ENCODE measurements around the gene MED13L.

Gene MED13L

DNA sequence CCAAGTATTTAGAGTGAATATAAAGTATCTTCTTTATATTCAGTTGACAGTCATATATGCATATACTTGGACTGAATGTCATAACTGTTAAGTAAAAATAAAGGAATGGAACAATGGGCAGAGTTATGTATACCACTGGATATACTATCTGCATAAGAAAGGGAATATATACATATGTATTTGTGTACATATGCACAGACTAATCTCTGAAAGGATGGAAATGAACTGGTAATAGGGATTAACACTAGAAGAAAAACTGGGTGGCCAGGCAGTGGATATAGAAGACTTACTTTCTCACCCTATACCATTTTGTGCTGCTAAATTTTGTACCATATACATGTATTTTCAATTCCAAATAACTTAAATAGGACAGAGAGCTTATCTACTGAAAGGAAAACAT is 200.1 kb downstream of the MED13L start:
- DNase-seq, result no peak

- DNase-seq, result no peak
These were observed 201.1 kb downstream of the MED13L start for GRCh38 chr12:116076399-116076798.

GRCh38 chr12:116074686-116075085 is 202.8 kb downstream of the MED13L start:
- no peak for DNase-seq

GRCh38 chr12:116071555-116072230 is 205.8 kb downstream of the MED13L start:
- DNase-seq, result no peak

- DNase-seq, result no peak
These were observed 207.0 kb downstream of the MED13L start for GRCh38 chr12:116070444-116070843.

DNA sequence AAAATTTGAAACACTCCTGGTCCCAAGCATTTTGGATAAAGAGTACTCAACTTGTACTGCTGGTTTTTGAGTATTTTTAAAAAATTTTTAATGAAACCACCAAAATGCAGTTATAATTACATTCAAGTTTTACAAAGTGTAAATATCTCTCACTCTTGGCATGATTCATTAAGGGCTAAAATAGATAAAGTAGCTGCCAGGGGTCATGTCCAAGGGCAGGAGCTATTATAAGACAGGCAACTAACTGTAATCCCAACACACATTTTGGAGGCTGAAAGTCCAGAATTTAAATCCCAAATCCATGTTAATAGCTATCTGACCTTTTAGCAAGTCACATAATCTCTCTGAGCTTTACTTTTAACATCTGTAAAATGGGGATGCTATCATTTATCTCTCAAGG is 207.6 kb downstream of the MED13L start:
- no peak for DNase-seq

DNA sequence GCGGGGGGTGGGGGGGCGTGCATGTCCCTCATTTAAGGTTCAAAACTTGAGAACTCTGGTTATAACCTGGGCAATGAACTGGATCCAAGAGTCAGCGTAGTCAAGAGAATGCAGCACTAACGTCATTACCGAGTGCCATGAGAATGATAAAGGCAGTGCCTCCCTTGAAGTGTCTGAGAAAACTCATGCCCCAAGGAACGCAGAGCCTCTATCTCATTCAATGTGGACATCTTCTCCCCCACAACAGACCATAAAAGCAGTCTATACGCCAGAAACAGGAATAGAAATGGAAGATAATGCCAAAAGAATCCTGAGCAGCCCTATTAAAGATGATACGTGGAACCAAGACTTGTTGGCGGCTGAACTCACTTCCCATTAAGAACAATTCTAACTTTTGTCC is 208.6 kb downstream of the MED13L start:
- DNase-seq, result no peak

- DNase-seq, result no peak
These were observed 209.1 kb downstream of the MED13L start for GRCh38 chr12:116068371-116068770.

GRCh38 chr12:116067892-116068291 is 209.6 kb downstream of the MED13L start:
- DNase-seq, result no peak

DNA sequence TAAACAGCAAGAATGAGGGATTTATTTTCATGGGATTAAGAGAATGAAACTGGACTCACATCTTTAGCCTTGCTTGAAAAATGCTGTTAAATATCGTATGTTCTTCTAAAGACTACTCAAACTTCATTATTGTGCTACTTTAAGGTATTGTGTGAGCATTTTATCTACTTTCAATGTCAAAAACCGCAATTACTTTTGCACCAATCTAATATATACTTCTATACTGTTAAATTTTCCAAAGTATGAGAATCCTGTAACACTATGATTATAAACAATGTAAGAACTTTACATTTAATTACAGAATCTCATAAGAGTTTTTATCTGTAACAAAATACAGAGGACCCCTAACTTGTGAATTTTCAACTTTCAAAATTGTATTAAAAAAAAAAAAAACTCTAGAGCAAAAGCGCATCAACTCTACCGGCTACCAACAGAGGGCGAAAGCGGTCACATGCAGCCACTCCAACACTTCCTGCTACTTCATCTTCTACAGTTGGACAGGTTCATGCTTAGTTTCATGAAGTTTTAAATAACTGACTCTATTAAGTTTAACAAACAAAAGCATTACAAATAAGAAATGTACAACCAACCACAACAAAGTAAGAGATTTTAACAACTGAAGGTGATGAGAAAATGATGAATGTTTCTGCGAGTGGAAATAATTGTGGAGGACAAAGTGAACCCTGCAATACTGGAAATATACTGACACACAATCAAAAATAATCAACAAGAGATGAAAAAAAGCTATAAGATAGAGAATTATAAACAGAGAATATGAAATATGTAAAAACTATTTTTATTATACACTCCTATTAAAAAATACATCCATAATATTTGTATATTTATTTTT is 210.9 kb downstream of the MED13L start:
- no peak for DNase-seq

DNA sequence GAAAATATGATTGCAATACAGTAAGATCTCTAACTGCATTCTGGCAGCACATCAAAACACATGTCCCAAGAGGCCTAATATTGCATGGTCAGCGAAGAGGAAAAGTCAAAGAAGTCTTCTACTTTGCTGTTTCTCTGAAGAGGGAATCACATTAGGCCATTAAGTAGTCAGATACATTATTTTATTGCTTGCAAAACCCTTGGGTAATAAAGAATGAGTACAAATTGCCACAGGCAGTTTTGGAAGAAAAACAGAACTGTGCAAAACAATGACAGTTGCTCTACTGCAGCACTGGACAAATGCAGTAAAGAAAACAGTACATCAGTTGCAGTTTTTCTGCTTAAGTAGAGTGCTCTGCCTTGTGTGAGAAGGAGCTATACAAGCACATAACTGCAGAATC is 211.9 kb downstream of the MED13L start:
- no peak for DNase-seq

DNA sequence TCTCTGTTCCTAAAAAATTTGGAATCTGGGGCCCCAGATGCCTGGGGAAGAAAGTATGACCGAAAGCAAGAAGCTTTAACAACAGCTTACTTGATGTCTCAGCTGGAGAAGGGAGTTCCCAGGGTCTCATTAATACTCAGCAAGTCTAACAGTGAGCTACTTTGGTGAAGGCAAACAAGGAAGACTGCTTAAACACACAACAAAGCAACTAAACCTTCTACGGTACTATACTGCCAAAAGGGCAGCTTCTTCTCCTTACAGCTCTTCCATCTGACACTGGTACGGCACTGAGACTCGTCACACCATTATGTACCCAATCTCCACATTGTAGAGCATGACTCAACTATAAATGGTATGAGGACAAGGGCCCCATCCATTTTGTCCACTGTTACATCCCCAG is 213.0 kb downstream of the MED13L start:
- no peak for DNase-seq

GRCh38 chr12:116062698-116063097 is 214.8 kb downstream of the MED13L start:
- DNase-seq, result no peak

DNA sequence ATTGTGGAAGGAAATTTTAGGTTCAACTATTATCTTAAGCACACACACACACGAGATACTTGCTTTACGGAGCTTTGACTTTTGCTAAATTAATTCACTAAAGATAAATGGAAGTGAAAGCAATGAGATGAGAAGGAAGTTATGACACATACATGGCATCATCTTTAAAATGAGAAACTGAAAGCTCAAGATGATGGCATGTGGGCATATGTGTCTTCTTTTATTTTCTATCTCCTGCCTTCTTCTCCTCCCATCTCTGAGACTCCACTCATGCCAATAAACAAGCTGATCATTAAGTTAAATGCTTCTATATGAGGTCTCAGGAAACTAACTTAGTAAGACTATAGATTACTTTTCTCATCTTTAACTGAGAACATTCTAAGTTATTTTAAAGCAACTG is 216.7 kb downstream of the MED13L start:
- DNase-seq, result no peak

GRCh38 chr12:116059904-116060303 is 217.6 kb downstream of the MED13L start:
- no peak for DNase-seq

DNA sequence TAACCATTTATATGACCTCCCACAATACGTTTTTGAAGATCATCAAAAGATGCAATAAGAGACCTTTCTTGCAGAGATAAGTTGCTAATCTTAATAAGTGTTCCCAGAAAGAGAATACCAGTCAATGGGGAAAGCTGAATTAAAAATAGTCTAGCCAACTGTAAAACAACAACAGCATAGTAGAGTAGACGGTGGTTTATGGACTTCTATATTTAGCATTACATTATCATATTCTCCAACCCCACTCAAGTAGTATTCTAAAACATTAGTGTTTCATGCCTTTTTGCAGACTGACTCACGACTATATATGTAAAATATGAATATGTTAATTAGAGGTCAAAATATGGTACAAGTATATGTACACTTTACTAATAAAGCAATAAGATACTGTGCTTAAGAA is 218.9 kb downstream of the MED13L start:
- no peak for DNase-seq

- DNase-seq, result no peak
These were observed 220.1 kb downstream of the MED13L start for GRCh38 chr12:116057356-116057755.

- DNase-seq, result no peak
These were observed 221.4 kb downstream of the MED13L start for GRCh38 chr12:116055895-116056607.

GRCh38 chr12:116054280-116054679 is 223.2 kb downstream of the MED13L start:
- DNase-seq, result no peak

DNA sequence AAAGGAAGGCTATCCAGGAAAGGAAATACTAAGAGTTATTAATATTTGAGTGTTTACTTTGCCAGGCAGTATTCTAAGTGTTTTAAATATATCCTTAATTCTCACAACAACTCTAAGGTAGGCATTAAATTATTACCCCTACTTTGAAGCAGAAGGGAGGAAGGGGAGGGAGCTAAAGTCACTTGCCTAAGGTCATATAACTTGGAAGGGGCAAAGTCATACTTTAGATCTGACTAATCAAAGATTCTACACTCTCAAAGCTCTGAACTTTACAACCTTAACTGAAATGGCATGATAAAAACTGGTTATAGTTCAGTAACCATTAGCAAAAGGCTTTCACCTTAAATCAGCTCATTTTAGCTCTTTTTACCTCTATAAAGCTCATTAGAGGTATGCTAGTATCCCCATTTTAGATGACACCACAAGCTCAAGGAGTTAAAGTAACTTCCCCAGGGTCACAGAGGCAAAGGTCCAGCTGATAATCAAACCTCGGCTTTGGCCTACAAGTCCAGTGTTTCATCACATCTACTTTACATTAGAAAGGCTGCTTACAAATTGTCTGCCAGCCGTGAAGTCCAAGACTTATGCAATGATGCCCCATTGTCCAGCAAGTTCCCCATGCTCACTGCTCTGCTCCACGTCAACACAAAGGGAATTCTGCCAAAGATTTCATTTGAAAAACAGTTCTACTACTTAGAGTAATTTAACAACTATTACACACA is 223.9 kb downstream of the MED13L start:
- DNase-seq, result no peak

- no peak for DNase-seq
These were observed 227.2 kb downstream of the MED13L start for GRCh38 chr12:116050275-116050674.

DNA sequence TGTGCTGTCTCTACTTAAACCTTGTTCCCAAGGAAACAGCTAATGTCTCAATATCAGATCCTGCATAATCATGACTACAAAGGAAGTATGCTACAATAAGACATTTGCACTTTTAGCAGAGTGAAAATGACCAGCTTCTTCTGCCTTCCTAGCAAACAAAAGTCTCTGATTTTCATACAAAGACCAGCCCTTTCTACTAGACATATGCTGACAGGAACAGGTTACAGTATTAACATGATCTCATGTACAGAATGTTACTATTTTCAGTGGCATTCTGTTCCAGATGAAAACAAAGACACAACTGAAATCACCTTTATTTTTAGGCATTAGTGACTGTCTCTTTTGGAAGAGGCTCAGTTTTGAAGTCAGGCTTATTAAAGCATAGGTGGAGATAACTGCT is 228.6 kb downstream of the MED13L start:
- no peak for DNase-seq

- DNase-seq, result no peak
These were observed 231.5 kb downstream of the MED13L start for GRCh38 chr12:116046039-116046438.
